Ovary (tissue), 3 donors: Measurements from ENCODE around the gene GALNT6.

Experiments used
- CTCF ChIP-seq, 3 donors: fragments of 450-650 bp in 2 of 3; fragments of 200-600 bp in 1 of 3; IDR thresholded peaks; one replicate each; pipeline versions ENCODE4 v1.5.1 to v1.8.0; 2016 to 2022; ENCODE audit warnings: antibody characterized with exemption in 3 of 3, mild to moderate bottlenecking in 1 of 3
- EP300 ChIP-seq: sonication (generic); formaldehyde crosslinking; IDR thresholded peaks from one replicate; pipeline ENCODE4 v1.6.1; 2017; ENCODE audit warnings: antibody characterized with exemption
- POLR2A ChIP-seq: fragments of 450-650 bp; IDR thresholded peaks from one replicate; pipeline ENCODE4 v1.6.1; 2017; ENCODE audit warnings: antibody characterized with exemption, mild to moderate bottlenecking, moderate library complexity
- donor health status: DM: no; HTN: no; CAD: no.

GRCh38 chr12:51370667-51371066 lies 20.5 kb downstream of the GALNT6 start:
- no peak for TF ChIP-seq POLR2A
- TF ChIP-seq CTCF (IDR thresholded peaks at IDR 0.05) = no peak
- no peak for TF ChIP-seq EP300
